Measurements from ENCODE around the gene B4GALT5.

Gene B4GALT5

GRCh38 chr20:49656304-49656703 lies 57.4 kb downstream of the B4GALT5 start:
- no peak for TF ChIP-seq FOXP2 (optimal IDR thresholded peaks at IDR 0.05; ENCODE audit: borderline replicate concordance, extremely low read depth, extremely low read length, insufficient read depth)

GRCh38 chr20:49653925-49654434 lies 59.7 kb downstream of the B4GALT5 start:
- no peak for TF ChIP-seq SIN3A (IDR thresholded peaks at IDR 0.05; ENCODE audit: borderline replicate concordance, insufficient read depth, low read length)
- no peak for TF ChIP-seq FOXP2 (optimal IDR thresholded peaks at IDR 0.05; ENCODE audit: borderline replicate concordance, extremely low read depth, extremely low read length, insufficient read depth)

GRCh38 chr20:49649672-49650071 lies 64.0 kb downstream of the B4GALT5 start:
- TF ChIP-seq POLR2AphosphoS5 (IDR thresholded peaks at IDR 0.05; ENCODE audit: low read depth, low read length) (no peak), TAF1 (IDR thresholded peaks at IDR 0.05; ENCODE audit: borderline replicate concordance, insufficient read depth, low read length) (no peak), SIN3A (IDR thresholded peaks at IDR 0.05; ENCODE audit: borderline replicate concordance, insufficient read depth, low read length) (no peak)

GRCh38 chr20:49647550-49647949 lies 66.1 kb downstream of the B4GALT5 start:
- TF ChIP-seq TAF1 (IDR thresholded peaks at IDR 0.05; ENCODE audit: borderline replicate concordance, insufficient read depth, low read length) (no peak), REST (IDR thresholded peaks at IDR 0.05; ENCODE audit: insufficient read depth in 1 of 2, low read depth in 2 of 2, low read length in 2 of 2) (no peak), SIN3A (IDR thresholded peaks at IDR 0.05; ENCODE audit: borderline replicate concordance, insufficient read depth, low read length) (no peak), POLR2AphosphoS5 (IDR thresholded peaks at IDR 0.05; ENCODE audit: low read depth, low read length) (no peak), FOXP2 (optimal IDR thresholded peaks at IDR 0.05; ENCODE audit: borderline replicate concordance, extremely low read depth, extremely low read length, insufficient read depth) (no peak)

GRCh38 chr20:49646528-49646927 lies 67.2 kb downstream of the B4GALT5 start:
- no peak for TF ChIP-seq FOXP2 (optimal IDR thresholded peaks at IDR 0.05; ENCODE audit: borderline replicate concordance, extremely low read depth, extremely low read length, insufficient read depth)
- no peak for TF ChIP-seq POLR2AphosphoS5 (IDR thresholded peaks at IDR 0.05; ENCODE audit: low read depth, low read length)
- no peak for TF ChIP-seq REST (IDR thresholded peaks at IDR 0.05; ENCODE audit: insufficient read depth in 1 of 2, low read depth in 2 of 2, low read length in 2 of 2)
- no peak for TF ChIP-seq SIN3A (IDR thresholded peaks at IDR 0.05; ENCODE audit: borderline replicate concordance, insufficient read depth, low read length)
- TF ChIP-seq TAF1 (IDR thresholded peaks at IDR 0.05; ENCODE audit: borderline replicate concordance, insufficient read depth, low read length), result no peak

- TF ChIP-seq TAF1 (IDR thresholded peaks at IDR 0.05; ENCODE audit: borderline replicate concordance, insufficient read depth, low read length), result no peak
- TF ChIP-seq SIN3A (IDR thresholded peaks at IDR 0.05; ENCODE audit: borderline replicate concordance, insufficient read depth, low read length), result no peak
- no peak for TF ChIP-seq FOXP2 (optimal IDR thresholded peaks at IDR 0.05; ENCODE audit: borderline replicate concordance, extremely low read depth, extremely low read length, insufficient read depth)
- TF ChIP-seq POLR2AphosphoS5 (IDR thresholded peaks at IDR 0.05; ENCODE audit: low read depth, low read length), result no peak
- no peak for TF ChIP-seq REST (IDR thresholded peaks at IDR 0.05; ENCODE audit: insufficient read depth in 1 of 2, low read depth in 2 of 2, low read length in 2 of 2)
Measured at GRCh38 chr20:49646126-49646525, 67.6 kb downstream of the B4GALT5 start.

Measured in PFSK-1 (cell line).